ENCODE results near the gene ARHGEF7. TPM values are rescaled to one million over a fixed set of nuclear protein-coding genes. Genes with fewer than 3 reads are reported as not detected.

The ARHGEF7 gene
- polyA plus RNA-seq, 1 donor, result 75.2 TPM

DNA sequence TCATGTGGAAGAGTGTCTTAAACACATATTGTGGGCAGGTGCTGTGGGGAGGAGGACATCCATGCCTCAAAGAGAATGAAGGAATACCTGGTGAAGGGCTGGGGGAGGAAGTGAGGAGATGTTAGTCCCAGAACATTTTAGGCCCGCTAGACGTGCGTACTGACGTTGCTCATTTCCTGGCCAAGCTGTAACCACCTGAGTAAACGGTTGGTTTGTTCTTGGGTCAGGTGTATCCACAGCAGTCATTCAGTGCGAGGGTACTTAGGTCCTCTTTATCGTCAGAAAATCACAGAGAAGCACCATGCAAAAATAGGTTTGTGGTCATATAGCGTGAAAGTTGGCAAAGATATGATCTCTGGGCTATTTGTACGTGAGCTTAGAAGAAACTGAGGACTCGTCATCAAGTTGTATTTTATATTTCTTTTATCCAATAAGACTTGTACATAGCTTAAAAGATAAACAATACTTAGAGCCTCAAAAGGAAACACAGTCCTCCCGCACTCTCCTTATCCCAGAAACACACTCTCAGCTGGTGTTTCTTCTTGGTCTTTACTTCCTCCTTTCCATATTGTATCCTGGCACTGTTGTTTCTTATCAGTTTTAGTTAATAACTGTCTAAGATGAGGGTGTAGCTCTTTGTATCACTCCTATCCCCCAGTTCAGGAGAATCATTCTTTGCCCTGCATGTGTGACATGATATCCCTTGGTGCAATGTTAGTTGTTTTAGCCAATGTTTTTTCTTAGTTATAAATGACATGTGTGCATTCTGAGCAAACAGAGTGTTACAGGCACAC lies 52.0 kb downstream of the ARHGEF7 start:
- peaks cover 21% of the 10 kb centered on the region for H3K36me3 ChIP-seq (ENCODE audit: control insufficient read depth, insufficient read depth, low read length)
- no peak overlapping the region for H3K4me3 ChIP-seq (ENCODE audit: low read length)
- no peaks in the 10 kb centered on the region for H3K27me3 ChIP-seq (ENCODE audit: control insufficient read depth, insufficient read depth, low read length)
- WGBS (ENCODE audit: insufficient coverage, low lambda C conversion rate), result 42% methylated on average over 3 of the region's 11 CpGs
- H3K9me3 ChIP-seq (ENCODE audit: control insufficient read depth, low read depth, low read length), result no peaks in the 10 kb centered on the region
- H3K27ac ChIP-seq (ENCODE audit: low read length), result peak overlapping the region; percentile 77
- H3K4me1 ChIP-seq (ENCODE audit: control insufficient read depth, insufficient read depth, low read length), result peaks cover 24% of the 10 kb centered on the region
- DNase-seq, result peak; percentile 42 to 78

DNA sequence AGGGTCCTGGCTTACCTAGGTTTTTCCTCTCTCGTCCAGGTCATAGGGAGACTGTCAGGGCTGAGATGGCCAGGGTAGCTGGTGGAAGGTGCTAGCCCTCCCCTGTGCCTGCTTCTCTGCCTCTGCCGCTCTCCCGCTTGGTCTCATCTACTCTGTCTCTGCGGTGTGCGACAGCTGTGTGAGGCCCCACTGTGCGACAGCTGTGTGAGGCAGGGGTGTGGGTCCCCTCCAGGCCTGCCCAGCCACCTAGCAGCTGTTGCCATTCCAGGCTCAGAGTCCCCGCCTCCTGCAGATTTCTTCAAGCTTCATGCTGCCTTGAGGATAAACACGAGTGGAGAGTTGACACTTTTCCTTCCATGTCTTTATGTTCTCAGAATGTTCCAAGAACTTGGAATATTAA lies 53.0 kb downstream of the ARHGEF7 start:
- peak overlapping the region; percentile 77 for H3K27ac ChIP-seq (ENCODE audit: low read length)

GRCh38 chr13:111171112-111171511 lies 56.0 kb downstream of the ARHGEF7 start:
- Histone ChIP-seq H3K27ac (ENCODE audit: low read length) (no peak overlapping the region), H3K36me3 (ENCODE audit: control insufficient read depth, insufficient read depth, low read length) (peaks cover 32% of the 10 kb centered on the region), H3K4me3 (ENCODE audit: low read length) (no peak overlapping the region), H3K4me1 (ENCODE audit: control insufficient read depth, insufficient read depth, low read length) (peaks cover 23% of the 10 kb centered on the region), H3K27me3 (ENCODE audit: control insufficient read depth, insufficient read depth, low read length) (no peaks in the 10 kb centered on the region), H3K9me3 (ENCODE audit: control insufficient read depth, low read depth, low read length) (no peaks in the 10 kb centered on the region)
- 100% methylated on average over 1 of the region's 3 CpGs for WGBS (ENCODE audit: insufficient coverage, low lambda C conversion rate)
- no peak for DNase-seq

More for the DNA sequence above, 53.0 kb downstream of the ARHGEF7 start:
- peaks cover 24% of the 10 kb centered on the region for H3K36me3 ChIP-seq (ENCODE audit: control insufficient read depth, insufficient read depth, low read length)
- DNase-seq, result peak in 1 of 2 donors; percentile 33
- H3K27me3 ChIP-seq (ENCODE audit: control insufficient read depth, insufficient read depth, low read length), result no peaks in the 10 kb centered on the region
- H3K9me3 ChIP-seq (ENCODE audit: control insufficient read depth, low read depth, low read length), result no peaks in the 10 kb centered on the region
- no peak overlapping the region for H3K4me3 ChIP-seq (ENCODE audit: low read length)
- peaks cover 24% of the 10 kb centered on the region for H3K4me1 ChIP-seq (ENCODE audit: control insufficient read depth, insufficient read depth, low read length)
- 40% methylated on average over 1 of the region's 8 CpGs for WGBS (ENCODE audit: insufficient coverage, low lambda C conversion rate)

DNA sequence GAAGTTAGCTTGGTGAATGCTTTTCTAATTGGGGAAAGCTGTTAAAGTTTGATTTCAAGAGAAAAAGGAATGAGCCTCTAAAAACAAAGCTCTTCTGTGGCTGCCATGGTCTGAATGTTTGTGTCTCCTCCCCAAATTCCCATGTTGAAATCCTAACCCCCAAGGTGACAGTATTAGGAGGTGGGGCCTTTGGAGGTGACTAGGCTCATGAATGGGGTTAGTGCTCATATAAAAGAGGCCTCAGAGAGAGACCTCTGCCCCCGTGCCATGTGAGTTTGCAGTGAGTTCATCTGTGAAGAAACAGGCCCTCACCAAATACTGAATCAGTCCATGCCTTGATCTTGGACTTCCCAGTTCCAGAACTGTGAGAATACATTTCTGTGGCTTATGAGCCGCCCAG lies 56.5 kb downstream of the ARHGEF7 start:
- no peaks in the 10 kb centered on the region for H3K9me3 ChIP-seq (ENCODE audit: control insufficient read depth, low read depth, low read length)
- DNase-seq, result no peak
- H3K27ac ChIP-seq (ENCODE audit: low read length), result no peak overlapping the region
- peaks cover 32% of the 10 kb centered on the region for H3K36me3 ChIP-seq (ENCODE audit: control insufficient read depth, insufficient read depth, low read length)
- H3K4me1 ChIP-seq (ENCODE audit: control insufficient read depth, insufficient read depth, low read length), result peaks cover 18% of the 10 kb centered on the region
- WGBS (ENCODE audit: insufficient coverage, low lambda C conversion rate), result no CpG with 5 or more reads among the region's 2 CpGs
- no peak overlapping the region for H3K4me3 ChIP-seq (ENCODE audit: low read length)
- no peaks in the 10 kb centered on the region for H3K27me3 ChIP-seq (ENCODE audit: control insufficient read depth, insufficient read depth, low read length)

DNA sequence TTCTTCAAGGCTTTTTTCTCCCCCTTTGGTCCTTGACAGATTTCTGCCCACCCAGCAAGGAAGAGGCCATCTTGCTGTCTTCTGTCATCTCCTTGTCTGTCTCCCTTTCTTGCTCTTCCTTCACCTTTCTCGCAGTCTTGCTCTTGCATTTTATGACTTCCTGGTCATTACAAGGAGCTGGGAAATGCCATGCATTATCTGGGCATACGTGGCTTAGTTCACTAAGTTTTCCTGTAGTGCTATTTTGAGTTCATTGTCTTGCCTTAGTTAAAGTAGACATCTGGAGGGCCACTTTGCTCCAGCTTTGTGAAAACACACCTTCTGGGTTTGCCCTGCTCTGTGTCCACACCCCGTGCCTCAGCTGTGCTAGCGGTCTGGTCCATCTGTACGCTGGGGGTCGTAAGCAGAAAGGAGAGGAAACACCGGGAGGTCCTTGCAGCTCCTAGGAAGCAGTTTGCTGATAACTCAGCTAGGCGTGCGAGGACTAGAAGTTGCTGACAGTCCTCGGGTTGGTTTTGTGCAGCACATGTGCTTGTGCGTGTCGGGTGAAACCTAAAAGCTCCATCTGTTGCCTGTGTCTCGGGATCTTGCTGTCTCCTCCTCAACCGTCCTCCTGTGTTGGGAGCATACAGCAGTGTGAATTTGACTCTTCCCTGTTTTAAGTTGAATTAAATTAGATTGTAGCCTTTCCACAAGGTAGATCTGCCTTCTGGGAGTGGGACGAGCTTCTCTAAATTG lies 59.4 kb downstream of the ARHGEF7 start:
- Histone ChIP-seq H3K36me3 (ENCODE audit: control insufficient read depth, insufficient read depth, low read length) (peaks cover 34% of the 10 kb centered on the region), H3K27me3 (ENCODE audit: control insufficient read depth, insufficient read depth, low read length) (no peaks in the 10 kb centered on the region), H3K9me3 (ENCODE audit: control insufficient read depth, low read depth, low read length) (no peaks in the 10 kb centered on the region), H3K4me1 (ENCODE audit: control insufficient read depth, insufficient read depth, low read length) (no peaks in the 10 kb centered on the region), H3K27ac (ENCODE audit: low read length) (no peak overlapping the region), H3K4me3 (ENCODE audit: low read length) (no peak overlapping the region)
- WGBS (ENCODE audit: insufficient coverage, low lambda C conversion rate), result 83% methylated on average over 2 of the region's 15 CpGs
- DNase-seq, result no peak

DNA sequence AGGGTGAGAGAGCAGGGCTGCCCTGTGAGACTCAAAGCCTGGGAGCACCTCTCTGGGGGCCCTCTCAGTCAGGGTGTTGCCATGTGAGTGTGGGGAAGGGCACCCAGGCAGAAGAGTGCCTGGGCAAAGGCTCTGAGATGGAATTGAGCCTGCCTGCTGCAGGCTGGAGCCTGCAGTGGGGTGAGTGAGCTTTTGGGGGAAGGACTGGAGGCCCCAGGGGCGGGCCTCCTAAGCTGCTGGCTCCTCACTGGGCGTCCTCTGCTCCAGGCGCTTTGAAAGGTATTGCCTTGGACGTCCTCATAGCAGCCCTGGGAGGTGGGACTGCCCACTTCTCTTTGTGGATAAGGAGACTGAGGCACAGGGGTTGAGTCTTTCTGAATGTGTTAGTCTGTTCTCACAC lies 60.3 kb downstream of the ARHGEF7 start:
- no CpG with 5 or more reads among the region's 4 CpGs for WGBS (ENCODE audit: insufficient coverage, low lambda C conversion rate)
- peaks cover 28% of the 10 kb centered on the region for H3K36me3 ChIP-seq (ENCODE audit: control insufficient read depth, insufficient read depth, low read length)
- H3K4me3 ChIP-seq (ENCODE audit: low read length), result no peak overlapping the region
- no peaks in the 10 kb centered on the region for H3K9me3 ChIP-seq (ENCODE audit: control insufficient read depth, low read depth, low read length)
- H3K4me1 ChIP-seq (ENCODE audit: control insufficient read depth, insufficient read depth, low read length), result no peaks in the 10 kb centered on the region
- H3K27me3 ChIP-seq (ENCODE audit: control insufficient read depth, insufficient read depth, low read length), result no peaks in the 10 kb centered on the region
- H3K27ac ChIP-seq (ENCODE audit: low read length), result no peak overlapping the region
- no peak for DNase-seq

GRCh38 chr13:111175935-111176334 lies 60.8 kb downstream of the ARHGEF7 start:
- no CpG with 5 or more reads among the region's 4 CpGs for WGBS (ENCODE audit: insufficient coverage, low lambda C conversion rate)
- Histone ChIP-seq H3K27ac (ENCODE audit: low read length) (no peak overlapping the region), H3K36me3 (ENCODE audit: control insufficient read depth, insufficient read depth, low read length) (peaks cover 28% of the 10 kb centered on the region), H3K4me1 (ENCODE audit: control insufficient read depth, insufficient read depth, low read length) (no peaks in the 10 kb centered on the region), H3K4me3 (ENCODE audit: low read length) (no peak overlapping the region), H3K27me3 (ENCODE audit: control insufficient read depth, insufficient read depth, low read length) (no peaks in the 10 kb centered on the region), H3K9me3 (ENCODE audit: control insufficient read depth, low read depth, low read length) (no peaks in the 10 kb centered on the region)
- no peak for DNase-seq

DNA sequence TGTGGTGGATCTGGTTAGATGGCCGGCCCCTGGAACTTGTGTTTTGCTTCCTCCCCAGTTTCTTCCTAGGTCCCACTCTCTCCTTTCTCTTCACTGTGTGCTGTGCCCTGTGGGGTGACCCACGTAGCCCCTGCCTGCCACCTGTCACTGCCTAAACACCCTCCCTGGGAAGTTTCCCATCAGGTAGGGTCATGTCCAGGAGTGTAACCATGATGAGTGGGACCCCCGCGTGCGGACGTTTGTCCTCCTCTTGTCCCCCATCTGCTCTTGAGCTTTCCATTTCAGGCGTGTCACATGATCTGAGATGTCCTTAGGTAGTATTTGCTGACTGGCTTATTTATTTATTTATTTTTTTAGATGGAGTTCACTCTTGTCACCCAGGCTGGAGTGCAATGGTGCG lies 61.3 kb downstream of the ARHGEF7 start:
- Histone ChIP-seq H3K4me1 (ENCODE audit: control insufficient read depth, insufficient read depth, low read length) (no peaks in the 10 kb centered on the region), H3K27me3 (ENCODE audit: control insufficient read depth, insufficient read depth, low read length) (no peaks in the 10 kb centered on the region), H3K4me3 (ENCODE audit: low read length) (no peak overlapping the region), H3K9me3 (ENCODE audit: control insufficient read depth, low read depth, low read length) (no peaks in the 10 kb centered on the region), H3K27ac (ENCODE audit: low read length) (no peak overlapping the region), H3K36me3 (ENCODE audit: control insufficient read depth, insufficient read depth, low read length) (peaks cover 28% of the 10 kb centered on the region)
- no peak for DNase-seq
- WGBS (ENCODE audit: insufficient coverage, low lambda C conversion rate), result no CpG with 5 or more reads among the region's 8 CpGs

GRCh38 chr13:111177081-111177711 lies 62.1 kb downstream of the ARHGEF7 start:
- peaks cover 29% of the 10 kb centered on the region for H3K36me3 ChIP-seq (ENCODE audit: control insufficient read depth, insufficient read depth, low read length)
- peak overlapping the region; percentile 13 for H3K27ac ChIP-seq (ENCODE audit: low read length)
- 95% methylated on average over 4 of the region's 14 CpGs for WGBS (ENCODE audit: insufficient coverage, low lambda C conversion rate)
- no peak overlapping the region for H3K4me3 ChIP-seq (ENCODE audit: low read length)
- no peaks in the 10 kb centered on the region for H3K27me3 ChIP-seq (ENCODE audit: control insufficient read depth, insufficient read depth, low read length)
- H3K9me3 ChIP-seq (ENCODE audit: control insufficient read depth, low read depth, low read length), result no peaks in the 10 kb centered on the region
- peak; percentile 35 to 55 for DNase-seq
- no peaks in the 10 kb centered on the region for H3K4me1 ChIP-seq (ENCODE audit: control insufficient read depth, insufficient read depth, low read length)

GRCh38 chr13:111177921-111178320 lies 62.8 kb downstream of the ARHGEF7 start:
- no peaks in the 10 kb centered on the region for H3K4me1 ChIP-seq (ENCODE audit: control insufficient read depth, insufficient read depth, low read length)

More at GRCh38 chr13:111177921-111178320, 62.8 kb downstream of the ARHGEF7 start:
- H3K27me3 ChIP-seq (ENCODE audit: control insufficient read depth, insufficient read depth, low read length), result no peaks in the 10 kb centered on the region
- WGBS (ENCODE audit: insufficient coverage, low lambda C conversion rate), result no CpG with 5 or more reads among the region's 6 CpGs
- H3K9me3 ChIP-seq (ENCODE audit: control insufficient read depth, low read depth, low read length), result no peaks in the 10 kb centered on the region
- H3K4me3 ChIP-seq (ENCODE audit: low read length), result no peak overlapping the region
- peak overlapping the region; percentile 13 for H3K27ac ChIP-seq (ENCODE audit: low read length)
- H3K36me3 ChIP-seq (ENCODE audit: control insufficient read depth, insufficient read depth, low read length), result peaks cover 30% of the 10 kb centered on the region
- no peak for DNase-seq

All from large intestine (tissue), 3 donors.